ENCODE measurements around the gene SHC4.

DNA sequence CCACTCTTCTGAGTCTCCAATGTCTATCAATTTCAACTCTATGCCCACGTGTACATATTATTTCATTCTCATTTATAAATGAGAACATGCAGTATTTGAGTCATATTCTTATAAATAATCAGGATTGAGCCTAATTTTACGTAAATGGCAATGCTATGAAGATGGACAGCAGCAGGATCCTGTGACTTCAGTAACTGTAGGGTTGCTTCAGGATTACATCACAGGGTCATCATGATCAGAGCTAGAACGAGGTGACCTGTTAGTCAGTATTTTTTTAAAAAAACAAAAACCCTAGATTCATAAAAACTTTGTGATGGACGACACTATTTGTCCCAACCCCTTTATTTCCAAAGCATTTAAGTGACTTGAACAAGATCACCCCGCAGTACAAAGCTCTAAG is 21.8 kb downstream of the SHC4 start:
- TF ChIP-seq, protein P1, sequence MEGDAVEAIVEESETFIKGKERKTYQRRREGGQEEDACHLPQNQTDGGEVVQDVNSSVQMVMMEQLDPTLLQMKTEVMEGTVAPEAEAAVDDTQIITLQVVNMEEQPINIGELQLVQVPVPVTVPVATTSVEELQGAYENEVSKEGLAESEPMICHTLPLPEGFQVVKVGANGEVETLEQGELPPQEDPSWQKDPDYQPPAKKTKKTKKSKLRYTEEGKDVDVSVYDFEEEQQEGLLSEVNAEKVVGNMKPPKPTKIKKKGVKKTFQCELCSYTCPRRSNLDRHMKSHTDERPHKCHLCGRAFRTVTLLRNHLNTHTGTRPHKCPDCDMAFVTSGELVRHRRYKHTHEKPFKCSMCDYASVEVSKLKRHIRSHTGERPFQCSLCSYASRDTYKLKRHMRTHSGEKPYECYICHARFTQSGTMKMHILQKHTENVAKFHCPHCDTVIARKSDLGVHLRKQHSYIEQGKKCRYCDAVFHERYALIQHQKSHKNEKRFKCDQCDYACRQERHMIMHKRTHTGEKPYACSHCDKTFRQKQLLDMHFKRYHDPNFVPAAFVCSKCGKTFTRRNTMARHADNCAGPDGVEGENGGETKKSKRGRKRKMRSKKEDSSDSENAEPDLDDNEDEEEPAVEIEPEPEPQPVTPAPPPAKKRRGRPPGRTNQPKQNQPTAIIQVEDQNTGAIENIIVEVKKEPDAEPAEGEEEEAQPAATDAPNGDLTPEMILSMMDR (IDR thresholded peaks at IDR 0.05; ENCODE audit: poor library complexity, severe bottlenecking) = no peak
- TF ChIP-seq EZH2 (IDR thresholded peaks at IDR 0.05; ENCODE audit: borderline replicate concordance, insufficient read depth, low read length, poor library complexity, severe bottlenecking) (no peak), SMC3 (conservative IDR thresholded peaks at IDR 0.05; ENCODE audit: poor library complexity) (no peak), EP300 (conservative IDR thresholded peaks at IDR 0.05; ENCODE audit: poor library complexity, severe bottlenecking) (no peak), POLR2AphosphoS5 (IDR thresholded peaks at IDR 0.05) (no peak), MXI1 (conservative IDR thresholded peaks at IDR 0.05; ENCODE audit: poor library complexity, severe bottlenecking) (no peak), REST (IDR thresholded peaks at IDR 0.05; ENCODE audit: borderline replicate concordance) (no peak), RAD21 (conservative IDR thresholded peaks at IDR 0.05) (no peak), TAF1 (IDR thresholded peaks at IDR 0.05; ENCODE audit: low read depth) (no peak)
